Brain microvascular endothelial cell (primary cell): ENCODE data around the gene SPOCK2.
"Not testable (repeated sequence)": the region's sequence is repeated elsewhere in the genome, so short reads cannot be mapped to it uniquely, and the experiment has no call there.

Source experiments
- DNase-seq: peaks from one replicate; pipeline ENCODE4 v3.0.0-alpha.2; 2020
- H3K27ac ChIP-seq: fragments of 250-450 bp; sonication (Bioruptor Pico); 2 replicates; pipeline ENCODE4 v1.5.1; 2020; ENCODE audit warnings: mild to moderate bottlenecking, moderate library complexity
- H3K27me3 ChIP-seq: fragments of 250-450 bp; sonication (Bioruptor Pico); replicated peaks from 2 replicates; pipeline ENCODE4 v1.5.1; 2020; ENCODE audit warnings: mild to moderate bottlenecking
- H3K36me3 ChIP-seq: fragments of 250-450 bp; sonication (Bioruptor Pico); replicated peaks from 2 replicates; pipeline ENCODE4 v1.5.1; 2020; ENCODE audit warnings: mild to moderate bottlenecking
- H3K4me3 ChIP-seq: 2 replicates; pipeline ENCODE4 v1.5.1; 2011; ENCODE audit warnings: low read depth, mild to moderate bottlenecking, control low read depth, low read length, moderate library complexity
- in situ Hi-C: cut with HindIII; loops from 2 replicates; pipeline ENCODE4 v1.10.0; 2017; ENCODE audit warnings: low sequenced_read_pairs, low pct_ligation_motif_present
- TF ChIP-seq, protein P1 (sequence below): IDR thresholded peaks from 2 replicates; pipeline ENCODE4 v1.5.1; 2011; ENCODE audit warnings: low read depth, mild to moderate bottlenecking, moderate library complexity, low read length, control low read depth, inconsistent platforms; ENCODE audit errors: missing control alignments

SPOCK2 gene, protein sequence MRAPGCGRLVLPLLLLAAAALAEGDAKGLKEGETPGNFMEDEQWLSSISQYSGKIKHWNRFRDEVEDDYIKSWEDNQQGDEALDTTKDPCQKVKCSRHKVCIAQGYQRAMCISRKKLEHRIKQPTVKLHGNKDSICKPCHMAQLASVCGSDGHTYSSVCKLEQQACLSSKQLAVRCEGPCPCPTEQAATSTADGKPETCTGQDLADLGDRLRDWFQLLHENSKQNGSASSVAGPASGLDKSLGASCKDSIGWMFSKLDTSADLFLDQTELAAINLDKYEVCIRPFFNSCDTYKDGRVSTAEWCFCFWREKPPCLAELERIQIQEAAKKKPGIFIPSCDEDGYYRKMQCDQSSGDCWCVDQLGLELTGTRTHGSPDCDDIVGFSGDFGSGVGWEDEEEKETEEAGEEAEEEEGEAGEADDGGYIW

DNA sequence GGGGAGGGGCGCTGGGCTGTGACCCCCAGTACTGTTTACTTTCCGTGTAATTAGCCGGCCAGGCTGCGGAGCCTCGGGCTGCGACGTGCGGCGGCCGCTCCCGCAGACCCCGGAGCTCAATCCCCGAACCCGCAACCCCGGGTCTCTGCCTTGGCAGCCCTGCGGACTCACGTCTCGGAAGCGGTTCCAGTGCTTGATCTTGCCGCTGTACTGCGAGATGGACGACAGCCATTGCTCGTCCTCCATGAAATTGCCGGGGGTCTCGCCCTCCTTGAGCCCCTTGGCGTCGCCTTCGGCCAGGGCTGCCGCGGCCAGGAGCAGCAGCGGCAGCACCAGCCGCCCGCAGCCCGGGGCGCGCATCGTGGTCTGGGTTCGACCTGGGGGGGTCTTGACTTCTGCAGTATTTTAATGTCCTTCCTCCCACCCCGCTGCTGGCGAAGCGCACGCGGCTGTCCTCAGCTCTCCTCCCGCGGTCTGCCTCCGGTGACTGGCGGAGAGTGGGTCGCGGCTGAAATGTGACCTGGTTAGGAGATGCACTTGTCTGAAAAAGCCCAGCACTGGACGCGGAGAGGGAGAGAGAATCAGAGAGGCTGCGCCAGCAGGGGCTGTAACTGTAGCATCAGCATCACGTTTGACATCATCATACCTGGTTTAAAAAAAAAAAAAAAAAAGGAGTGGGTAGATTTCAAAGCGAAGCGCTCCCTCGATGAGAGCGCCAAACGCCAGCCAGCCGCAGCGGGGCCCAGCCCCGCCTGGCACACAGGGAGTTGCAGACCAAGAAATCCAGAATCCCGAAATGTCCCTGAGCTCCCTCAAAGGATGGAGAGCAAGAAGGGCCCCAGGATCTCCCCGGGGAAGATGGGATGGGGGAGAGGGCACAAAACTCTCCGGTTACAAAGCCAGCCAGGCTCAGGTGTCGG is at the start of gene SPOCK2:
Gene SPOCK2 (minus strand): TSS at position 583 of the 920 bp plus-strand sequence. CDS start 223 bp downstream, at position 360.
- in situ Hi-C loops = no loop called here
- H3K36me3 ChIP-seq = no peaks in the 10 kb centered on the region
- H3K27ac ChIP-seq = no peak within 1 kb of the TSS

DNA sequence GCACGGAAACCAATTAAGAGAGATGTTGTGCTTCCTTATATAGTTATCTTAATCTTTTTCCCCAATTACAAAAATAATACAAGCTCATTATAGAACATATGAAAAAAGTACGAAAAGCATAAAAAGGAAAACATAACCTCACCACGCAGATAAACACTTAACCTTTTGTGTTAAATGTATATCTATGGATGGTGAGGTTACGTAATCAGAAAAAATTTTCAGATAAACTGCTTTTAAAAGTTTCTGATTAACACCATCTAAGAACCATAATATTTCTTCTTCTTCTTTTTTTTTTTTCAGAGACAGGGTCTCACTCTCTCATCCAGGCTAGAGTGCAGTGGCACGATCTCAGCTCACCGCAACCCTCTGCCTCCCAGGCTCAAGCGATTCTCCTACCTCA is 49.2 kb upstream of the SPOCK2 start:
- Histone ChIP-seq H3K4me3 (no peak overlapping the region), H3K27me3 (no peaks in the 10 kb centered on the region), H3K36me3 (peaks cover 3% of the 10 kb centered on the region), H3K27ac (no peak overlapping the region)
- TF ChIP-seq, protein P1, sequence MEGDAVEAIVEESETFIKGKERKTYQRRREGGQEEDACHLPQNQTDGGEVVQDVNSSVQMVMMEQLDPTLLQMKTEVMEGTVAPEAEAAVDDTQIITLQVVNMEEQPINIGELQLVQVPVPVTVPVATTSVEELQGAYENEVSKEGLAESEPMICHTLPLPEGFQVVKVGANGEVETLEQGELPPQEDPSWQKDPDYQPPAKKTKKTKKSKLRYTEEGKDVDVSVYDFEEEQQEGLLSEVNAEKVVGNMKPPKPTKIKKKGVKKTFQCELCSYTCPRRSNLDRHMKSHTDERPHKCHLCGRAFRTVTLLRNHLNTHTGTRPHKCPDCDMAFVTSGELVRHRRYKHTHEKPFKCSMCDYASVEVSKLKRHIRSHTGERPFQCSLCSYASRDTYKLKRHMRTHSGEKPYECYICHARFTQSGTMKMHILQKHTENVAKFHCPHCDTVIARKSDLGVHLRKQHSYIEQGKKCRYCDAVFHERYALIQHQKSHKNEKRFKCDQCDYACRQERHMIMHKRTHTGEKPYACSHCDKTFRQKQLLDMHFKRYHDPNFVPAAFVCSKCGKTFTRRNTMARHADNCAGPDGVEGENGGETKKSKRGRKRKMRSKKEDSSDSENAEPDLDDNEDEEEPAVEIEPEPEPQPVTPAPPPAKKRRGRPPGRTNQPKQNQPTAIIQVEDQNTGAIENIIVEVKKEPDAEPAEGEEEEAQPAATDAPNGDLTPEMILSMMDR = no peak
- in situ Hi-C loops = no loop called here
- DNase-seq = no peak

More for the DNA sequence above, at the start of gene SPOCK2:
- Histone ChIP-seq H3K4me3 (peak within 1 kb of the TSS; percentile 17), H3K27me3 (peaks cover 22% of the 10 kb centered on the region)
- TF ChIP-seq, protein P1 = no peak
- DNase-seq = no peak

DNA sequence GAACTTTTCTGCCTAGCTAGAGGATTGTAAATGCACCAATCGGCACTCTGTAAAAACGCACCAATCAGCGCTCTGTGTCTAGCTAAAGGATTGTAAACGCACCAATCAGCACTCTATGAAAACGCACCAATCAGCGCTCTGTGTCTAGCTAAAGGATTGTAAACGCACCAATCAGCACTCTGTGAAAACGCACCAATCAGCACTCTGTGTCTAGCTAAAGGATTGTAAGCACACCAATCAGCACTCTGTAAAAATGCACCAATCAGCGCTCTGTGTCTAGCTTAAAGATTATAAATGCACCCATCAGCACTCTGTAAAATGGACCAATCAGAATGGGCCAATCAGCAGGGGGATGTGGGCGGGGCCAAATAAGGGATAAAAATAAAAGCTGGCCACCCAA is 47.9 kb upstream of the SPOCK2 start:
- DNase-seq, H3K27ac ChIP-seq, in situ Hi-C loops, H3K27me3 ChIP-seq, H3K36me3 ChIP-seq, H3K4me3 ChIP-seq: not testable (repeated sequence)

DNA sequence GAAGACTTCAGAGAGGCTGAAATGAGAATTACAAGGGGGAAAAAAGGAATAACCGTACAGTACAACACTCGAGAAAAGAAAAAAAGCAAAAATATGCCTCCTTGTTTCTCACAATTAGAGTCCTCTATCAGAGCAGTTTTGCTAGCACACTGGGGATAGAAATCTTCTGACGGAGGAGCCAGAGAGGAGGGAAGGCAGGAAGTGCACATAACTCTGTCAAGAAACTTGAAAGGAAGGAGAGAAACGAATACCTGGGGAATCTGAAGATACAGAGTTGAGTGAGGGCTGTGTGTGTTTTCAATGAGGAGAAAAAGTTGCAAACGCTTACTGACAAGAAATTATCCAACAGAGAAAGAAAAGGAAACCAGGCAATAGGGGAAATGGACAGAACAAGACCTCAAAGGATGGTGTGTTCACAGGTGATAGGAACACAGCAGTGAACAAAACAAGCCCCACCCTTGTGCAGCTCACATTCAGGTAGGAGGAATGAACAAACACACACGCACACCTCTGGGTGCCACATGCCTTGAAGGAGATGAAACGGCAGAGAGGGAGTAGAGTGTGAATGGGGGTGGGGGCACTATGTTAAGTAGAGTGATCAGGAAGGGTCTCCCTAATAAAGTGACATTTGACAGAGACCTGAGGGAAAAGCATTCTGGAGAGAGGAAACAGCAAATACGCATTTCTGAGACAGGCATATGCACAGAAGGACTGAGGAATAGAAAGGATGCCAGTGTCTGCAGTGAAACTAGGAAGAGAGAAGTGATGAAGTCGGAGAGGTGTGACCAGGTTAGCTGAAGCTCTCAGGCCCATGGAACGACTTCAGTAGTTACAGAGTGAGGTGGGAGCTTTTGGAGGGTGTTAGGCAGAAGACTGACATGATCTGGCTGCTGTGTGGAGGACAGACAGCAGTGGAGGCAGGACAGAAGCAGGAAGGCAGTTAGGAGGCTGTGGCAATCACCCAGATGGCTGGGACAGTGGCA is 46.7 kb upstream of the SPOCK2 start:
- H3K4me3 ChIP-seq = no peak overlapping the region
- in situ Hi-C loops = no loop called here
- no peak for DNase-seq
- TF ChIP-seq, protein P1 = no peak
- H3K36me3 ChIP-seq = peaks cover 3% of the 10 kb centered on the region
- H3K27me3 ChIP-seq = no peaks in the 10 kb centered on the region
- no peak overlapping the region for H3K27ac ChIP-seq

DNA sequence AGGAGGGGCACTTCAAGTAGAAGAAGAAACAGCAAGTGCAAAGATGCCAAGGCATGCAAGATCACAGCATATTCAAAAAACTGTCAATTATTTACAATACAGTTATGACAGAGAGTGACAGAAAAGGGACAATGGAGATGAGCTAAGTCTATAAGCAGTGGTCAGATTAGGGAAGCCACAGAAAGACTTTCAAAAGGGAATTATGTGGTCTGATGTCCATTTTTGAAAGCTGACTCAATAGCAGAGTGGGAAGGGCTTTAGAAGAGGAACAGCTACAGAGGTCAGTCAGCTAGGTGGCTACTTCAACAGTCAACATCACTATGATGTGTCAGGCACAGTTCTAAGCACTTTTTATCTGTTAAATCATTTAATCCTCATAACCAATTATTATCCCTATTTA is 45.2 kb upstream of the SPOCK2 start:
- Histone ChIP-seq H3K36me3 (peaks cover 3% of the 10 kb centered on the region), H3K27me3 (no peaks in the 10 kb centered on the region), H3K4me3 (no peak overlapping the region), H3K27ac (no peak overlapping the region)
- peak; percentile 65 for DNase-seq
- in situ Hi-C loops = no loop called here
- TF ChIP-seq, protein P1 = no peak
